Stimulated activated CD4-positive, alpha-beta T cell treated with anti-CD3 and anti-CD28 coated beads, Interleukin-4, amount 100 ng/mL, for 24 hours (primary cell): ENCODE results near the gene NES.
A peak's percentile ranks its signal among the peaks of the same experiment; 100 is the strongest.
"Not testable (repeated sequence)": the region's sequence is repeated elsewhere in the genome, so short reads cannot be mapped to it uniquely, and the experiment has no call there.

Source experiments
- DNase-seq: peaks from one replicate; pipeline ENCODE4 v3.0.0-alpha.2; 2020

The NES gene

DNA sequence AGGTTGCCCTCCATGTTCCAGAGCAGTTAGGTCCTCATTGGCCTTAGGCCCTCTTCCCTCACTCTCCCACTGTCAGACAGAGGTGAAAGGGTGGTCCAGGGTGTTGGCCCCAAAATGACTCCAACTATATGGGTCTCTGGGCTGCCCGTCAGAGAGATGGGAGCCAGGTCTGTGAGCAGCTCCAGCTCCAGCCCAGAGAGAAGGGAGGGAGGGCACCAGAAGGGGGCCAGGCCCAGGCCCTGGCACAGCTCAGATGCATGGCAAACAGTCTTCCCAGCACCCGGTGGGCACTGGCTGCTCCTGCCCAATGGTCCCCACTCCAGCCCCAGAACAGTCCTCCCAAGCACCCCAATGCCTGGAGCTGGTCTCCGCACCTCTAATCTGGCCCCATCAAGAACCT is 33.1 kb downstream of the NES start:
- DNase-seq: no peak

DNA sequence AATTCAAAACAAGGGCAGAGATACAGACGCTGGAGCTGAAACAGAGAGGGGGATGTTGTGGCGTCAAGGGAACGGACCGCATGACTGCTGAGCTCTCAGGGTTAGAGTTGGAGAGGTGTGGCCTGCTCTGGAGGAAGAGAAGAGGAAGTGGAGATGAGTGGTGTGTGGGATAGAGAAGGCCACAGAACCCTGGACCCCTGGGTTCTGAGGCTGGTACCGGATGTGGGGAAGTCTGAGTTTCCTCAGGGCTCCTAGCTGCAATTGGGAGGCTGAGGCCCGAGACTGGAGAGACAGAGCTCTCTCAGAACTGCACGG is 33.5 kb downstream of the NES start:
- no peak for DNase-seq

DNA sequence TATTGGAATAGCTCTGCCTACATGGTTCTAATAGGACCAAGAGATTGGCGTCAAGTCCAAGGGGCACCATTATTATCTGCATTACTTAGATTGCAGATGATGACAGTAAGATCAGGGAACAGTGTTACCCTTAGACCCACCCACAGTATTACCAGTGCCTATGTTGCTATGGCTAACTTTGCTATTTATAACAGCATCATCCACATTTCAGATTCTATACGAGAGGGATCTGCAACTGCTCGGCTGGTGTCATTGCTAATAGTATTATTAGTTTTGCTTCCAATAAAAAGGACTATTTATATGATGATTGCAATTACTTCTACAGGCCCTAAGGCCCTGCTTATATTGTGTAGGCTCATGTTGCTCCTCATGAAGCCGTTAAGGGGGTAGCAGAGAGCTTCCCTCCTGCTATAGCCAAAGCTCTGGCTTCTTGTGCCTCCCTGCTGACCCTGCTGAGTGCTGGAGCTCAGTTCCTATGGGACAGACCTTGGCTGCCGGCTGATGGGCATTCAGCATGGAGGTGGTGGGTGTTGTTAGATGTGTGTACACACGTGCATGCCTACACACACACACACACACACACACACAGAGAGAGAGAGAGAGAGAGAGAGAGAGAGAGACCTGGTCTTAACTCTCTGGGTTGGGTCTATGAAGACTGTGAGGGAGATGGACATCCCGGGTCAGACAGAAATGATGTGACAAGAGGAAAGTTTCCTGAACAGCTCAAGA is 34.0 kb downstream of the NES start:
- no peak for DNase-seq

DNA sequence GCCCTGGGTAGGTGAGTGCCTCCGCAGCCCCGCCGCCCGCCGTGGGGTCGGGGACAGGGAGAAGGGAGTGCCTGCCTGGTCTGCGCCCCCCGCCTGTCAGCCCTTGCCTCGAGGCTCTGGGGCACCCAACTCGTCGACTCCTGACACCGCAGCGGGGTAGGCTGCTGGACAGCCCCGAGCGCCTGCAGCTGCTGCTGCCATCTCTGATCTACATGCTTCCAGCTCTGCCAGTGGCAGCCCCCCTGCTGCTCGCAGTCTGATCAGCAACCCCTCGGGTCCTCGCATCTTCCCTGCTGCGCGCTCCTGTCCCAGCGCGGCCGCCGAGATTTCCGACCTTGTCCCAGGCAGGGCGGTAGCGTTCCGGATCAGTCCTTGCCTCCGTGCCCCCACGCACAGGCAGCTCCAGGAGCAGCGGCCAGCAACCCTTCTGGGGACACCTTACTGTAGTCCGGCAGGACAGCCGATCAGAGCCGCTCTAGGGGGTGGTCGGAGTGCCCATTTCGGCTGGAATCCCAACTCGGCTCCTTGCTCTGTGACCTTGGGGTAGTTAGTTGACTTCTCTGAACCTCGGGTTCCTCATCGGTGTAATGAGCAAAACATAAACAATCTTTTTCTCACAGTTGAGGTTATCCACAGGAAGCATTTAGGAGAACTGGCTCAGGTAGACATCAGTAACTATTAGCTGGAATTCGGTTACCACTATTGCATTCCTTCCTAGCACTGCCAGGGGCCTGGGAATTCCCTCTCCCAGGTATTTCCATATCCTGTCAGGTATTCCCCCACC is 34.8 kb downstream of the NES start:
- no peak for DNase-seq

DNA sequence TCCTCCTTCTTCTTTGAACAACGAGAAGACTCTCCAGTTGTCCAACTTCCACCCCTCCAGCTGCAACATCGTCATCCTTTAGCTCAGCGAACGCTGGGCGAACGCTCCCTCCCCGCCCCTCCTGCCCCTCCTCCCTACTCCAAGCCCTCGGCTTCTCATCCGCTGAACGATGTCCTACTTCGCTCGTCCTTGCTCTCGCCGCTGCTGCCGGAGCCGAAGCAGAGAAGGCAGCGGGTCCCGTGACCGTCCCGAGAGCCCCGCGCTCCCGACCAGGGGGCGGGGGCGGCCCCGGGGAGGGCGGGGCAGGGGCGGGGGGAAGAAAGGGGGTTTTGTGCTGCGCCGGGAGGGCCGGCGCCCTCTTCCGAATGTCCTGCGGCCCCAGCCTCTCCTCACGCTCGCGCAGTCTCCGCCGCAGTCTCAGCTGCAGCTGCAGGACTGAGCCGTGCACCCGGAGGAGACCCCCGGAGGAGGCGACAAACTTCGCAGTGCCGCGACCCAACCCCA is 35.4 kb downstream of the NES start, which contains the start of gene BCAN:
Gene BCAN (plus strand): TSS at position 357 of the 504 bp plus-strand sequence. CDS start 3,938 bp downstream, outside the sequence.
- no peak for DNase-seq

DNA sequence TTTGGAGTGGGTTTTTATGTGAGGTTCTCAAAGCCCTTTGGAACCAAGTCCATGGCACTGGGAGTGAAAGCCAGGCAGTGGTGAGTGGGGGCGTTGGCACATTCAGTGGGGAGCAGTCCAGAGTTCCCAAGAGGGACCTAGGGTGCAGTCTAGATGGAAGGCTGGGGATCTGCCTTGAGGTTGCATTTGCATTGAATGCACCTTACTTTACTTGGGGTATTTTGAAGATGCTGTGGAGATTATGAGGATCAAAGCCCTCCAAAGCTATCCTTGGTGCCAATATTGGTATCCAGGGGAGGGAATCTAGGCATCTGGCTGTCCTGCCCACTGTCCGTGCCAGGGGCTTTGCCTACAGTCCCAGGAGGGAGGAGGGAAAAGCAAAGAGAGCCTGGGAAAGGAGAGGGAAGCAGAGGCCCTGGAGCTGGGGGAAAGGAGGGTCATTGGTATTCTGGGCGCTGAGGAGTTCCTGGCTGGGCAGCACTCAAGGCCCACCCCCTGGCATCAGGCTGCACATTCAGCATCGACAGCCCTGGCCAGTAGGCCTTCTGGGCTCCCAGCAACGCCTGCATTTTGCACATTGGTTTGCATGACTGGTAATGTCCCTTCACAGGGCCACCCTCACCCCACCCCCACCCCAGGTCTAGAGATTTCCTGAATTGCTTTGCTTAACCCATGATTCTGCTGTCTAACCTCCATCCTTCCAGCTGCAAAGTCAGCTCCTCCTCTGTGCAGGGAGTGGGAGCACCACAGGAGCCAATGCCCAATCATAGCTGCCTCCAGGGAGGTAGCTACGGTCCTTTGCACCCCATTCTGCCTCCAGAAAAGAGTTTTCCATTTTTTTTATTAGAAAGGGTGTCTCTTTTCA is 36.1 kb downstream of the NES start:
- no peak for DNase-seq

DNA sequence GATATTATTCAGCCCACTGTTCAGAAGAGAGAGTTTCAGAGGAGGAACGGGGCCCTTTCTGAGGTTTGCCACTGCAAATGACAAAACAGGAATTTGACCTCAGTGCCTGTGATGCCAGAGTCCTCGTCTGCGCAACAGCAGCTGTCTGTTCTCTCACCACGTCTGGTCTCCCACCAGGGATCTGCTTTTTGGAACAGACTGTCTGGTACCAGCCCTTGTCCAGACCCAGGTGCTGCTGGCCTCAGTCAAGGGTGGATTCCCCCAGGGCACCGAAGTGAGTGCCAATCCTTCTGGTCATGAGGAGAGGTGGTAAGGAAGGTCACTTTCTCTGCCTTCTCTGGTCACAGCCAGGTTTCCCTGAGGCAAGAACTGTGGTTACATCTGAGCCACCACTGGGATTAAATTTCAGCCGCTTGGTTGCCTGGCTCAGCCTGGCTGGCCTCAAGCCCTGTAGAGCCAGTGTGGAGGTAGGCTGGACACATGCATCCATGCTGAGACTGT is 37.6 kb downstream of the NES start:
- no peak for DNase-seq

DNA sequence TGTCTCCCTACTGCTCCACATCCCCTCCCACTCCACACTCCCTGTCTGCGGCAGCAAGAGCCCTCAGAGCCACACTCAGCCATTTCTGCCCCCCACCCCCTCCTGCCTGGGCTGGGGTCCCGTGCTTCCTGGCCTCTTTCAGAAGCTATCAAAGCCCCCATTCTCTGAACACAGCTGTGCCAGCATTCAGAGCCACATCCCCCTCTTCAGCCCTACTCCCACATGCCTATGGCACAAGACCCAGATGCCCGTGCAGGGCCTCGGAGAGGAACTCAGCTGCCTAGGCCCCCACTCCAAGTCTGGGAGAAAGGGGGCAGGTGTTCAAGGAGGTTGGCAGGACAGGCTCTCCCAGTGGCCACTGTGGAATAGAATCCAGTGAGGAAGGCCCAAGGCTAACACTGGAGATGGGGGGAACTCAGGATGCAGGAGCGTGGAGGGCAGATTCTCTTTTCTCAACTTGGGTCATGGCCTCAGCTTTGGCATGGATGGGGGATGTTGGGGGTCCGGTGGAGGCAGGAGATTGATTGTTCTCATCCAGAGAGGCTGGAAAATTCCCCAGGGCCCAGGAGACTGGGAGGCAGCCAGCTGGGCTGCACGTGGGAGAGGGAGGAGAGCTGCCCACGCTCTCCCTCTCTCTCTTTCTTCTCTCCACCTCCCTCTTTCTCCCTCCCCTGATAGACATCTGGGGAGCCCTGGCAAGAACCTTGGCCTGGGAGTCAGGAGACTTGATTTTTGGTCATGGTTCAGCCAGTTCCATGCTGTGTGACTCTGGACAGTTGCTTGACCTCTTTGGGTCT is 38.8 kb downstream of the NES start:
- DNase-seq: no peak

DNA sequence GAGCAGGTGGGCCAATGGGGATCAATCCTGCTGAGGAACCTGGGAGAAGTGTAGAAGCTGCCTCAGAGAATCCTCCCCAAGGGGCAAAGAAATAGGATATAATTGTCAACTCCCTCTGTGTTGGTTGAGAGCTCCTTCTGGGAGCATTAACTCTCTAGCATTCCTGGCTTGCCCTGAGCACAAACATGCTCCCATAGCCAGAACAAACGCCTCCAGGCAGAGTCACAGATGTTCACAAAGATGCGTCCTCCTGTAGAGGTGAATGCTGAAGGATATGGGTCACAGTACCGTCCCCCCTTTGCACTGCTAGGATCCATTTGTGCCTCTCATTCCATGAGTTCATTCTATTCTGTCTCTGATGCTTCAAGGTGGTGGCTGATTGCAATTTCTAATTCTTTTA is 44.9 kb downstream of the NES start:
- DNase-seq: no peak

DNA sequence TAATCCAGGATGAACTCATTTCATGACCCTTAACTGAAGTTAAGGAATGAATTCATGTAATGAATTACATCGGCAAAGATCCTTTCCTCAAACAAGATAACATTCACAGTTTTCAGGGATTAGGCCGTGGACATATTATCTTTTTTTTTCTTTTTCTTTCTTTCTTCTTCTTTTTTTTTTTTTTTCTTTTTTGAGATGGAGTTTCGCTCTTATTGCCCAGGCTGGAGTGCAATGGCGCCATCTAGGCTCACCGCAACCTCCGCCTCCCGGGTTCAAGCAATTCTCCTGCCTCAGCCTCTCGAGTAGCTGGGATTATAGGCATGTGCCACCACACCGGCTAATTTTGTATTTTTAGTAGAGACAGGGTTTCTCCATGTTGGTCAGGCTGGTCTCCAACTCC is 46.1 kb downstream of the NES start:
- not testable (repeated sequence) for DNase-seq

DNA sequence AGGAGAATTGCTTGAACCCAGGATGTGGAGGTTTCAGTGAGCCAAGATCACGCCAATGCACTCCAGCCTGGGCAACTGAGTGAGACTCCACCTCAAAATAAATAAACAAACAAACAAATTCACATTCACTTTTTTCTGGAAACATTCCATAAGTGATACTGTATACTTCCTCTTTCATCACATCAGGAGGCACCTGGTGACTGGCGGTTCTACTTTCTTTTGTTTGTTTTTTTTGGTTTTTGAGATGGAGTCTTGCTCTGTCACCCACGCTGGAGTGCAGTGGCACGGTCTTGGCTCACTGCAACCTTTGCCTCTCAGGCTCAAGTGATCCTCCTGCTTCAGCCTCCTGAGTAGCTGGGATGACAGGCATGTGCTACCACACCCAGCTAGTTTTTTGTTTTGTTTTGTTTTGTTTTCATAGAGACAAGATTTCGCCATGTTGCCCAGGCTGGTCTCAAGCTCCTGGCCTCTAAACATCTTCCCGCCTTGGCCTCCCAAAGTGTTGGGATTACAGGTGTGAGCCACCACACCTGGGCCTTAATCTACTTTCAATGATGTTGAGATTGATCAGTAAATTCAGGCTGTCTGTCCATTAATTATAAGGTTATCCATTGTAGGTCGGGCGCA is 47.3 kb downstream of the NES start:
- no peak for DNase-seq

DNA sequence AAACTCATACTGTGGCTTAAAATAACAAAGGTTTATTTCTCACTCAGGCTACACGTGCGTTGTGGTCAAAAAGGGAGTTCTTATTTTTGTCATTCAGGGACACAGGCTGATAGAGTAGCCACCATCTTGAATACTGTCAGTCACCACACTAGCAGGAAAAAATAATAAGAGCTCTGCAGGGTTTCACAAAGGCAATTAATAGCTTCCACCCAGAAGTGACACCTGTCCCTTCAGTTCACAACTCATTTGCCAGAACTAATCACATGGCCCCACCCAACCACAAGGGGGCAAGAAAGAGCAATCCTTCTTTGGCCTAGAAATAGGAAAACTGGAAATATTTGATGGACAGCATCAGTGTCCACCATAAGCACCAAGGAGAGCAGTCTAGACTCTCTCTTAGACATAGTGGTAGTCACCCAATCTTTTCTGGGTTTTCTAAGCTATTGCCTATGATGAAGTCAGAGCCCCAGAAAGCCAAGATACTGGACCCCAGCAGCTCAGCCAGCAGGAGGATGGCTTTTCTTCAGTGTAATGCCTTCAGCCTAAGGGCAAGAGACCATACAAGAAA is 49.8 kb downstream of the NES start:
- peak; percentile 44 for DNase-seq

DNA sequence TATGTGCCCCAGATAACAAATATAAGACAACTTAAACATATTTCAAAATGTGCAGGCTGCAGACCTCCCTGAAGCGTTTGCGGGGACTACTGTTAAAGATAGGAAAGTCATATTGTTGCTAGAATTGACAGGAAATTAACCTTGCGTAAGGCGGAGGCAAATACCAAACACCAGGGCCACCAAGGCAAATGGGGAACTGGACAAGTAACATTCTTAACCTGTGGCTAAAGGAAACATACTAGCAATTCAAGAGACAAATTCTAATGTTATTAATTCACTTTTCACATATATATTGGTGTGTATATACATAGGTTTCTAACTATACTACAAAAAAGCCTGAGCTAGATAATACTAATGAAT is 51.1 kb downstream of the NES start:
- DNase-seq: no peak

DNA sequence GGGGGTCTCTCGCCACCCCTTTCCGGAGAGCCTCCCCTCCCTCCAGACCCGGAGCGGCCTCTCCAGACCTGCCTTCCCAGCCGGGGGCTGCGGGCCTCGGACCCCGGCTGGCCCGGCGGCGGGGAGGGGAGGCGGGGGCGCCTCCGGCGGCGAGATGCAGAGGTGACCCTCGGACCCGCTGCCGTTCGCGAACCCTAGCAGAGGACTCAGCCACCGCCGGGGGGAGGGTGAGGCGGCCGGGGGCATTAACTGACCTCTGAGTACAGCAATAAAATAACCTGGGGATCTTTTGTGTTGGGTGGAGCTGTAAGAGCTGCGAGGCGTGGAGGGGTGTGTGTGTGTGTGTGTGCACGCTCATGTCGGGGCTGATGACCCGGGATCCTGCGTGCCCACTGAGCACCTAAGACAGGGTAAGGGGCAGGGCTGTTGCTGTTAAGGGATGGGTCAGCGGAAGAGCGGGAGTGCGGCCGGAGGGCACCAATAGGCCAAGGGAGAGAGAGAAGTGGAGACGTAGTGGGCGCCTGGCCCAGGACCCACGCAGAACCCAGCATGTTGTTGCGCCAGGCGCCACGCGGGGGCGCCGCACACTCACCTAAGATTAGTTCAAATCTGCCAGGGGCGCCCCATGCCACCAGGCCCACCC is 51.6 kb downstream of the NES start:
- peak; percentile 67 for DNase-seq

DNA sequence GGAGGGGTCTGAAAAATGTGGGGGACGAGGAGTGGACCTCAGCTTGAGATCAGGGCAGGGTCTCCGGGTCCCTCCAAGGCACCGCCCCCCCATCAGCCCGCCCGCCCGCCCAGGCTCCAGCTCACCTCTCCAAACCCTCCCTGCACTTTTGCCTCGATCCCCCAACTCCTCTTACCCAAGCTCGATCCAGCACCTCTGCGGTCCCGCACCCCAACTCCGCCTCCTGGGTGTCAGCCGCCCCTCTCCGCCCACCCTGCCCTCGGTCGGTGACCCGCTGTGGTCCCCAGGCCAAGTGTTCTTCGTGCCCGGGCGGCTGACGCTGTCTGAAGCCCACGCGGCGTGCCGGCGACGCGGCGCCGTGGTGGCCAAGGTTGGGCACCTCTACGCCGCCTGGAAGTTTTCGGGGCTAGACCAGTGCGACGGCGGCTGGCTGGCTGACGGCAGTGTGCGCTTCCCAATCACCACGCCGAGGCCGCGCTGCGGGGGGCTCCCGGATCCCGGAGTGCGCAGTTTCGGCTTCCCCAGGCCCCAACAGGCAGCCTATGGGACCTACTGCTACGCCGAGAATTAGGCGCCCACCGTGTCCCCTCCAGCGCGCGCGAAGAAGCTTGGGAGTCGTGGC is 52.3 kb downstream of the NES start:
- DNase-seq: no peak

DNA sequence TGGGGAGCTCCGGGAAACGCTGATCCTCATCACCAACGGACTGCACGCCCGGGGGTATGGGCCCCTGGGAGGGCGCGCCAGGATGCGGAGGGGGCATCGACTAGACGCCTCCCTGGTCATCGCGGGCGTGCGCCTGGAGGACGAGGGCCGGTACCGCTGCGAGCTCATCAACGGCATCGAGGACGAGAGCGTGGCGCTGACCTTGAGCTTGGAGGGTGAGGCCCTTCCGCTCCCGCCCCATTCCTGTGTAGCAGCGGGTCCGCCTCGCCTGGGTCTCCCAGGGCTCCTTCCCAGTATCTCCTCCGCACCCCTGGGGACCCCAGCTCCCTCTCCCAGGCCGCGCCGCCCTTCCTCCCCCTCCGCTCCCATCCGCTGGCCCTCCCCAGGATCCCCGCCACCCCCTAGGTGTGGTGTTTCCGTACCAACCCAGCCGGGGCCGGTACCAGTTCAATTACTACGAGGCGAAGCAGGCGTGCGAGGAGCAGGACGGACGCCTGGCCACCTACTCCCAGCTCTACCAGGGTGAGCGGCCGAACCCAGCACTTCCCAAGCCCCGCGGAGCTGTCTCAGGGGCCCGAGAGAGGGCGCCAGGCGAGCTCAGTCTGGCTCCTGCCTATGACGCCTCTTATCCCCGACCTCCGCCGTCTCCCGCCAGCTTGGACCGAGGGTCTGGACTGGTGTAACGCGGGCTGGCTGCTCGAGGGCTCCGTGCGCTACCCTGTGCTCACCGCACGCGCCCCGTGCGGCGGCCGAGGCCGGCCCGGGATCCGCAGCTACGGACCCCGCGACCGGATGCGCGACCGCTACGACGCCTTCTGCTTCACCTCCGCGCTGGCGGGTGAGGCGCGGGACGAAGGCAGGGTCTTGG is 53.0 kb downstream of the NES start:
- DNase-seq: peak; percentile 40

DNA sequence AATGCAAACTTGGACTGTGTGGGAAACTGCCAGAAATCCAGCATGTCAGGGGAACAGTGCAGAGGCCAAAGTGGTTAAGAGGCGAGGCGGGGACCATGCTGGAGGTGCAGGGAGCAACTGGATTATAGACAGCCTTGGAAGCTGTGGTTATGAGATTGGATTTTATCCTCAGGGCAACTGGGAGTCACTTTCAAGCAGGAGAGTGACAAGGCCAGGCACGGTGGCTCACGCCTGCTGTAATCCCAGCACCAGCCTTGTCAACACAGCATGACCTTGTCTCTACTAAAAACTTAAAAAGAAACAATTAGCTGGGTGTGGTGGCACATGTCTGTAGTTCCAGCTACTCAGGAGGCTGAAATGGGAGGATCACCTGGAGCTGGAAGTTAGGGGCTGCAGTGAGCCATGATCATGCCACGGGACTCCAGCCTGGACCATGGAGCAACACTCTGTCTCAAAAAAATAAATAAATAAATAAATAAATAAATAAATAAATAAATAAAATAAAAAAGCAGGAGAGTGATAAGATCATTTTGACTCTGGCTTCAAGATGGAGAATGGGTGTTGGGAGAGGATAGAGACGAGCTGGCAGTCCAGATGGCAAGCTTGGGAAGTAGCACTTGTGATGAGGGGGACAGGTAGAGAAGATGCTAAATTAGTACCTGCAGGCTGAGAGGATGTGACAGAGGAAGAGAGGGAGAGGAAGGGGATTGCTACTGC is 54.5 kb downstream of the NES start:
- no peak for DNase-seq

DNA sequence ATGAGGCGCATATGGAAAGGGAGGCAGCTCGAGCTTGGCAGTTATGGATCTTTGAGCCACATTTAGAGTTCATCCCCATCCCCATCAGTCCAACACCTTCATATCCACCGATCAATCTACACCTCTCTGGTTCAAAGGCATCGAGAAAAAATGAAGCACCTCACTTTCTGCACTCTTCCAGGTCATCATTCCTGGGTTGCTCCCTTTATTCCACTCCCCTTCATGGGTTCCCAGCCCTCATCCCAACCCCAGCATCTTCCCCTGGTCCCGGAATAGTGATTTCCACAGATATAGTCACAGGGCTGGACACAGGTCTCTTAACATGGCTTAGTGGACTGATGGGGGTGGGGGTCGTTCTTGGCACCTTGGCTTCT is 57.6 kb downstream of the NES start:
- DNase-seq: no peak
